Fibroblast of skin of back (primary cell): ENCODE results near the gene LILRA1.
"Not testable (repeated sequence)": the region's sequence is repeated elsewhere in the genome, so short reads cannot be mapped to it uniquely, and the experiment has no call there.

Experiments
- DNase-seq: peaks from one replicate; pipeline ENCODE4 v3.0.0-alpha.2; 2013

LILRA1 gene

GRCh38 chr19:54626757-54627156 lies 33.3 kb downstream of the LILRA1 start:
- DNase-seq: no peak

GRCh38 chr19:54627912-54628311 lies 34.5 kb downstream of the LILRA1 start:
- DNase-seq: not testable (repeated sequence)

DNA sequence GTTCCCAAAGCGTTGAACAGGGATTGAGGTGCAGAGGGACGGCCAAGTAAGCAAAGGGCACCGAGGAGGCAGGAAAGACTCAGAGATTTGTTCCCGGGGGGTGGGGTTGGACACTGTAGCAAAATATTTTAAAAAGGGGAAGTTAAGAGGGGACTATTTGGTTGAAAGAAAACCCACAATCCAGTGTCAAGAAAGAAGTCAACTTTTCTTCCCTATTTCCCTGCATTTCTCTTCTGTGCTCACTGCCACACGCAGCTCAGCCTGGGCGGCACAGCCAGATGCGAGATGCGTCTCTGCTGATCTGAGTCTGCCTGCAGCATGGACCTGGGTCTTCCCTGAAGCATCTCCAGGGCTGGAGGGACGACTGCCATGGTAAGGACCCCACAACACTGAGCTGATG lies 36.8 kb downstream of the LILRA1 start, which contains the start of gene LILRB1:
LILRB1 (plus strand) TSS at position 223 of the 400 bp plus-strand sequence. CDS start 590 bp downstream, outside the sequence.
- not testable (repeated sequence) for DNase-seq

DNA sequence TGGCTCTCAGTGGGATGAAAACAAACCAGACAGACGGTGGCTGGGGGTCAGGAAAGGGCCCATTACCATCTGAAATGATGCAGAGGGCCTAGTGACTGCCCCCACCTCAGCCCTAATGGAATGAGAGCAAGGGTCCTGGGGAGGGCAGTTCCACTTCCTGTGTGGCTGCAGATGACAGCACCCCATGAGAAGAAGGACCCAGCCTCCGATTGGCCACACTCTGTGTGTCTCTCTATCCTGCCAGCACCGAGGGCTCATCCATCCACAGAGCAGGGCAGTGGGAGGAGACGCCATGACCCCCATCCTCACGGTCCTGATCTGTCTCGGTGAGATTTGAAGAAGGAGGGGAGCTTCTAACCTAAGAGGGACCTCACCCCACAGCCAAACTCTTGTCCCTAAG lies 37.4 kb downstream of the LILRA1 start:
- DNase-seq: no peak

- DNase-seq: not testable (repeated sequence)
Measured at GRCh38 chr19:54631489-54632337, 38.3 kb downstream of the LILRA1 start.

DNA sequence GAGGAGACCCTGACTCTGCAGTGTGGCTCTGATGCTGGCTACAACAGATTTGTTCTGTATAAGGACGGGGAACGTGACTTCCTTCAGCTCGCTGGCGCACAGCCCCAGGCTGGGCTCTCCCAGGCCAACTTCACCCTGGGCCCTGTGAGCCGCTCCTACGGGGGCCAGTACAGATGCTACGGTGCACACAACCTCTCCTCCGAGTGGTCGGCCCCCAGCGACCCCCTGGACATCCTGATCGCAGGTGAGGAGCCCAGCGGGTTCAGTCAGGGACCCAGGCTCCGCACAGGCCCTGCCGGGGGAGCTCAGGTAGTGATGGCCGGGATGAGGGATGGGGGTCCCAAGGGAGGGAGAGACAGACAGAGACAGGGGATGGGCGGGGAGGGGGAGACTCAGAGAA lies 39.1 kb downstream of the LILRA1 start:
- not testable (repeated sequence) for DNase-seq

DNA sequence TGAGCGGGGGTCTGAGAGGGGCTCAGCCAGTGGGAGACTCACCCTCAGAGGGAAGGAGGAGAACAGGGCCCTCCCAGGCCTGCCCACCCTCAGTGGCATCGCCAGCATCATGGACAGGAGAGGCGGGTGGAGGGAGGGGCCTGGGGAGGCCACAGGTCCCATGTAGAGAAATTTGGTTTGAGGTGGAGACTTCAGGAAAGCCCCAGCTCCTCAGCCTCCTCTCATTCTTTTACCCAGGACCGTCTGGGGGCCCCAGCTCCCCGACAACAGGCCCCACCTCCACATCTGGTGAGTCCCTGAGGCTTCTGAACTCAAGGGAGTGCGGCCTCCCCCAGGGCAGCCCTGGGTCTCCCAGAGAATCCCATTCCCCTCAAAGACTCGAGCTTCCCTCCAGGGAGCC lies 40.0 kb downstream of the LILRA1 start:
- DNase-seq: no peak

DNA sequence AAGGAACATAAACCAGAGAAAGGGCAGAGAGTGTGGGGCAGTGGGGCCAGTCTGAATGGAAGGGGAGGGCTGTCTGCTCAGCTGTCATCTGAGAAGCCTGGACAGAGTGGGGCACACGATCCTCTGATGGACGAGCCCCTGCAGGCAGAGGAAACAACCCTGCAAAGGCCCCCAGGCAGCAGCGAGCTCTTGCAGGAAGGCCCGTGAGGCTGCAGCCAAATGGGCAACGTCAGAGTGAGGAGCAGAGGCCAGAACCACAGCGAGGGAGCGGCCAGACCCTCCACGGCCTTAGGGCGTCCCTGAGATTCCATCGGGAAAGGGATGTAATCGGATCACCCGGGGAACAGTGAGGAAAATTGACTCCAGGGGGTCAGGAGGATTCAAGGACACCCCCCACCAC lies 42.6 kb downstream of the LILRA1 start:
- not testable (repeated sequence) for DNase-seq

DNA sequence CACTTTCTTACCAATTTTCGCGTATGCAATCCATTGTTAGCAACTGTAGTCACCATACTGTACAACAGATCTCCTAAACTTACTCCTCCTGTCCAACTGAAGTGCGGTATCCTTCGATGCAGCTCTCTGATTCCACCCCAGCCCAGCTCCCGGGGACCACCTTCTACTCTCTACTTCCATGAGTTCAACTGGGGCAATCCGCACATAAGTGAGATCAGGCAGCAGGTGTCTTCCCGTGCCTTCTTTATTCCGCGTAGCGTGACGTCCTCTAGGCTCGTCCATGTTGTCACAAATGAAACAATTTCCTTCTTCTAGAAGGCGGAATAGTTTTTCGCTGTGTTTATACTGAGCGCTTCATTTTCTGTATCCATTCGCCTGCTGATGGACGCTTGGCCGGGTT lies 45.3 kb downstream of the LILRA1 start:
- DNase-seq: no peak

- DNase-seq: not testable (repeated sequence)
Measured at GRCh38 chr19:54642953-54643352, 49.5 kb downstream of the LILRA1 start.

DNA sequence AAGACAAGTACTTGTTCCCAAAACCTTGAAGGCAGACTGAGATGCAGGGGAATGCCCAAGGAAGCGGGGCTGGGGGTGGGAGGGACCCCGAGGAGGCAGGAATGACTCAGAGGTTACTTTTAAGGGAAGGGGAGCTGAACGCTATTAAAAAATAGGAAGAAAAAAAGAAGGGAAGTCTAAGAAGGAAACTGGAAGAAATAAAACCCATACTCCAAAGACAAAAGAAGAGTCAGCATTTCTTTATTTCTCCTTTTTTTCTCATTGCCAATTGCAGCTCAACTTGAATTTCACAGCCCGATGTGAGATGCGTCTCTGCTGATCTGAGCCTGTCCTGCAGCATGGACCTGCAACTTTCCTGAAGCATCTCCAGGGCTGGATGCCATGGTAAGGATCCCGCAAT lies 50.2 kb downstream of the LILRA1 start:
- DNase-seq: not testable (repeated sequence)

GRCh38 chr19:54644056-54644455 lies 50.6 kb downstream of the LILRA1 start:
- DNase-seq: no peak

GRCh38 chr19:54646331-54646841 lies 53.0 kb downstream of the LILRA1 start:
- no peak for DNase-seq

DNA sequence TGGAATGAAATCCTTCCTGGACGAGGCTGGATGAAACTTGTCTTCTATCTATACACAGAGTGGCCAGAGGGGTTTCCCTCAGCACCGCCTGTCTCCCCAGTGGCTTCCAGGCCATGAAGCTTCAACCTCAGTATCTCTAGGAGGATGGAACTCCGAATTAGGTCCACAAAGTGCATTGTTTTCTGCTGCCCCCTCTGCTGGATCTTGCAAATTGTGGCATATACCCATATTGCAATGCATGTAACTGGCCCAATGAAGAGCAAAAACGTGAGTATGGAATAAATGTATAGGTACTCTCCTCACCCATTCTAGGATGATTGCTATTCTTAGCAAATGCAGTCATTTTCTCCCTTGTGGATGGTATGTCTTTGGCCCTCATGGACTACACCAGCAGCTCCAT lies 54.7 kb downstream of the LILRA1 start:
- no peak for DNase-seq

GRCh38 chr19:54650108-54650655 lies 56.8 kb downstream of the LILRA1 start:
- no peak for DNase-seq
